ENCODE results near the gene HDAC2. TPM values are rescaled to one million over a fixed set of nuclear protein-coding genes. Genes with fewer than 3 reads are reported as not detected.
A peak's percentile ranks its signal among the peaks of the same experiment; 100 is the strongest.

Gene HDAC2
- total RNA-seq, 1 donor from 2014 or later, result 139 TPM

DNA sequence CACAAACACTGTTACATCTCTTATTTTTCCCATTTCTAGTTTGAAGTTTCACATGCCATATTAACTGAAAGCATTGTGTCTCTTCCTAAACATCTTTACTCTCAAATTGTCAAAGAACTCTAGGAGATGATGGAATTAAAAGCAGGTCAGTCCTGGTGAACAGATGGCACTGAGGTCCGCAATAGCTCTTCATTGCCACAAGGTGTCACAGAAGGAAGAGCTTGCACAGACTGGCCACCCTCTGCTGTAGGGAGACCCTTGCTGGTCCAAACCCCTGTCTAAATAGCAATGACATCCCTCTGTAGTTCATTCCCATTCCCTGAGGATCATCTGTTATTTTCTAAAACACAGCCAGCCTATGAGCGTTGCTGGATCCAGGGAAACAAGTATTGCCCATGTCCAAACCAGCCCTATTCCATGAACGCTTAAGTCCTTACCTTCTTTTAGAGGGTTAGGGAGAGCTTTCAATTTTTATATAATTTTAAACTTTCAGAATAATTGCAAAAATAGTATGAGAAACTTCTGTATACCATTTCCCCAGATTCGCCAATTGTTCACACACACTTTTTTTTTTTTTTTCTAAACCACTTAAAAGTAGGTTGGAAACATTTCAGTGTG is 10.1 kb upstream of the HDAC2 start:
- Histone ChIP-seq H3K36me3 (ENCODE audit: control insufficient read depth, insufficient read depth, low read length) (no peaks in the 10 kb centered on the region), H3K27me3 (ENCODE audit: control insufficient read depth, insufficient read depth, low read length) (no peaks in the 10 kb centered on the region), H3K4me3 (ENCODE audit: low read depth, low read length) (no peak overlapping the region)
- DNase-seq (ENCODE audit: low read depth), result no peak
- TF ChIP-seq, protein P1, sequence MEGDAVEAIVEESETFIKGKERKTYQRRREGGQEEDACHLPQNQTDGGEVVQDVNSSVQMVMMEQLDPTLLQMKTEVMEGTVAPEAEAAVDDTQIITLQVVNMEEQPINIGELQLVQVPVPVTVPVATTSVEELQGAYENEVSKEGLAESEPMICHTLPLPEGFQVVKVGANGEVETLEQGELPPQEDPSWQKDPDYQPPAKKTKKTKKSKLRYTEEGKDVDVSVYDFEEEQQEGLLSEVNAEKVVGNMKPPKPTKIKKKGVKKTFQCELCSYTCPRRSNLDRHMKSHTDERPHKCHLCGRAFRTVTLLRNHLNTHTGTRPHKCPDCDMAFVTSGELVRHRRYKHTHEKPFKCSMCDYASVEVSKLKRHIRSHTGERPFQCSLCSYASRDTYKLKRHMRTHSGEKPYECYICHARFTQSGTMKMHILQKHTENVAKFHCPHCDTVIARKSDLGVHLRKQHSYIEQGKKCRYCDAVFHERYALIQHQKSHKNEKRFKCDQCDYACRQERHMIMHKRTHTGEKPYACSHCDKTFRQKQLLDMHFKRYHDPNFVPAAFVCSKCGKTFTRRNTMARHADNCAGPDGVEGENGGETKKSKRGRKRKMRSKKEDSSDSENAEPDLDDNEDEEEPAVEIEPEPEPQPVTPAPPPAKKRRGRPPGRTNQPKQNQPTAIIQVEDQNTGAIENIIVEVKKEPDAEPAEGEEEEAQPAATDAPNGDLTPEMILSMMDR (IDR thresholded peaks at IDR 0.05; ENCODE audit: insufficient read depth, low read length, poor library complexity, severe bottlenecking), result peak; percentile 71

DNA sequence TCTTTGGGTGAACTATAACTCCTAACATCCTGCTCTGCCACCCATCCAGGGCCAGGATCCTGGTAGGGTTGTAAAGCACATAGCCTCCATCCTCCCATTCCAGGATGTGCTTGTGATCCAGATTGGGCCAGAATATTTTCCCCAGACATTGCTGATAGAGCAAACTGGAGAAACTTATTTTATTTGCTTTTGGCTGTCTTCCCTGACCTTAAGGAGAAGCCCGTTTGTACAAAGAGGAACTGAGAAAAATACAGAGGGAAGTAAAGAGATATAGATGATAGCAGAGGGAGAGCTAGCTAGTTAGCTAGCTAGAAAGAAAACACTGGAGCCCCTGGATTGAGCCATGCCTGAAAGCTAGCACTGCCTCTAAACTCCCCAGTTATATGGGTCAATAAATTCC is 9.0 kb upstream of the HDAC2 start:
- Histone ChIP-seq H3K27me3 (ENCODE audit: control insufficient read depth, insufficient read depth, low read length) (no peaks in the 10 kb centered on the region), H3K4me3 (ENCODE audit: low read depth, low read length) (no peak overlapping the region), H3K36me3 (ENCODE audit: control insufficient read depth, insufficient read depth, low read length) (no peaks in the 10 kb centered on the region)
- DNase-seq (ENCODE audit: low read depth), result no peak
- TF ChIP-seq, protein P1 (IDR thresholded peaks at IDR 0.05; ENCODE audit: insufficient read depth, low read length, poor library complexity, severe bottlenecking), result no peak

DNA sequence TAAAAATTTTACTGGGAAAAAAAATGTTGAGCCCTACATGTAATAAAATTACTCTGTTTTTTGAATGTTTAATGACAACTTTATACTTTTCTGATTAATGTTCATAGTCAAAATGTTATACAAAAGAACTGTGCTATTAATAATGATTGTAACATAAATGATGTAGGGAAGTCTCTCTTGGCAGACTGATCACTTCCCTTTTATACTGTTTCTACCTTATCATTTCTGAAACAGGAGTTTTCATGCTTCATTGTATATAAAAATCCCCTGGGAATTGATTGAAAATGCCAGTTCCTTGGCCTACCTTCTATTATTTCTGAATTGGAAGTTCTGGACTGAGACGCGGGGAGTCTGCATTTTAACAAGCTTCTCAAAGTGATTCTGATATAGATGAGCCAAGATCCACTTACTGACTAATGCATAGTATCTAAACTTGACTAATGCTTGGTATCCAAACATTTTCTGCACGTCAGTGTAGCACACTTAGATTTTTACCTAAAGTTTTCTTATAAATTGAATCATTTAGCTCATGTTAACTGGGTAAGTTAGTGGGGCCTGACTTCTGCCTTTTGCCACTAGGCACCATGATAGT is 7.2 kb upstream of the HDAC2 start:
- no peak overlapping the region for H3K4me3 ChIP-seq (ENCODE audit: low read depth, low read length)
- no peaks in the 10 kb centered on the region for H3K27me3 ChIP-seq (ENCODE audit: control insufficient read depth, insufficient read depth, low read length)
- TF ChIP-seq, protein P1 (IDR thresholded peaks at IDR 0.05; ENCODE audit: insufficient read depth, low read length, poor library complexity, severe bottlenecking), result no peak
- H3K36me3 ChIP-seq (ENCODE audit: control insufficient read depth, insufficient read depth, low read length), result no peaks in the 10 kb centered on the region
- no peak for DNase-seq (ENCODE audit: low read depth)

DNA sequence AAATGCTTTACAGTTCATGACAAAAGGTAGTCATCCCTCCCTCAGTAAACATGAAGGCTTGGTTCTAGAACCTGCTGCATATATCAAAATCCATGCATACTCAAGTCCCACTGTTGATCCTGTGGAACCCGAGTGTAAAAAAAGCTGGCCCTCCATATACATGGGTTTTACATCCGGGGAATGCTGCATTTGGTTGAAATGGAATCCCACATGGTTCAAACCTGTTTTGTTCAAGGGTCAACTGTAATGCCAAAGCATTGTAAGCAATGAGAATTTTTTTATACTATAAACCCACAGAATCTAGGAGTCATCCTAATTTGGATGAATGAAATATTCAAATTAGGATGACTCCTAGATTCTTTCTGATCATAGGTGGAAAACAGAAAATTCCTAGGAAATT is 5.9 kb upstream of the HDAC2 start:
- no peaks in the 10 kb centered on the region for H3K27me3 ChIP-seq (ENCODE audit: control insufficient read depth, insufficient read depth, low read length)
- TF ChIP-seq, protein P1 (IDR thresholded peaks at IDR 0.05; ENCODE audit: insufficient read depth, low read length, poor library complexity, severe bottlenecking), result no peak
- no peaks in the 10 kb centered on the region for H3K36me3 ChIP-seq (ENCODE audit: control insufficient read depth, insufficient read depth, low read length)
- no peak overlapping the region for H3K4me3 ChIP-seq (ENCODE audit: low read depth, low read length)
- no peak for DNase-seq (ENCODE audit: low read depth)

- Histone ChIP-seq H3K36me3 (ENCODE audit: control insufficient read depth, insufficient read depth, low read length) (no peaks in the 10 kb centered on the region), H3K4me3 (ENCODE audit: low read depth, low read length) (peak overlapping the region; percentile 80), H3K27me3 (ENCODE audit: control insufficient read depth, insufficient read depth, low read length) (no peaks in the 10 kb centered on the region)
- TF ChIP-seq, protein P1 (IDR thresholded peaks at IDR 0.05; ENCODE audit: insufficient read depth, low read length, poor library complexity, severe bottlenecking), result no peak
- no peak for DNase-seq (ENCODE audit: low read depth)
Measured at GRCh38 chr6:113971741-113972140, 793 bp upstream of the HDAC2 start.
